Limb (tissue), 2 donors: ENCODE data around the gene DND1.
A peak's percentile ranks its signal among the peaks of the same experiment; 100 is the strongest.
"Not testable (repeated sequence)": the region's sequence is repeated elsewhere in the genome, so short reads cannot be mapped to it uniquely, and the experiment has no call there.

Experiments
- DNase-seq, 2 donors: peaks; one replicate each; pipeline ENCODE4 v3.0.0-alpha.2; 2016; ENCODE audit errors: extremely low spot score in 2 of 2

Gene DND1

DNA sequence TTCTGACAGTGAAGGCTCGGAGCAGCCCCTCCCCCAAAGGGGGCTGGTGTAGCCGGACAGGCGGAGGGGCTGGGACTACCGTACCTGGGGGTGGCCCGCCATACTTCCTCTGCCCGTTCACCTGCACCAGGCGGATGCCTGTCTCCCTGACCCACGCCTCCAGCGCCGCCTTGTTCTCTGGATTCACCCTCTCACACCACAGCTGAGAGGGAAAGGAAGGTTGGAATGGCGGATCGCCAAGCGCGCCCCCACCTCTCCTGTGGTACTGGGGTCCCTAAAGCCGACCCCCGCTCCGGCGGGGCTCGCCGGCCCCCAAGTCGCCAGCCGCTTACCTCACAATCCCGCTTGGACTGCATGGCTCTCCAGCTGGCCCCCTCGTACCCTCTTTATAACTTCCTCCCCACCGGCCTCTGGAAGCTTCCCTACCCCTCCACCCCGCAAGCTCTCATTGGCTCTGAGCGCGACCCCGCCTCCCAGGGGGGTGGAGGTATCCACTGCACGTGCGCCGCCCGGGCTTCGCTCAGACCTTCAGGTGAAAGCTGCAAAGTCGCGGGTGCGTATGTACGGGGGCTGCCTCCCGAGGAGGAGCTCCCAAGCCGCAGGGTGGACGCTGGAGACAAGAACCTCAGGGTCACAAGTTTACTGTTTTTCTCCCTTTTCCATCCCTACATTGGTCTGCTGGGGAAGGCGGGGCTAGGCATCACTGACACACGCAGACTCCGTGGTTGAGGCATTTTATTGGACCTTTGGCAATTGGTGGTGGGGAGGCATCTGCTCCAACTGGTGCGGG lies at the start of gene DND1:
TSS of gene DND1 (minus strand) at position 390 of the 790 bp plus-strand sequence. CDS start at position 356, 34 bp downstream.
- no peak for DNase-seq

DNA sequence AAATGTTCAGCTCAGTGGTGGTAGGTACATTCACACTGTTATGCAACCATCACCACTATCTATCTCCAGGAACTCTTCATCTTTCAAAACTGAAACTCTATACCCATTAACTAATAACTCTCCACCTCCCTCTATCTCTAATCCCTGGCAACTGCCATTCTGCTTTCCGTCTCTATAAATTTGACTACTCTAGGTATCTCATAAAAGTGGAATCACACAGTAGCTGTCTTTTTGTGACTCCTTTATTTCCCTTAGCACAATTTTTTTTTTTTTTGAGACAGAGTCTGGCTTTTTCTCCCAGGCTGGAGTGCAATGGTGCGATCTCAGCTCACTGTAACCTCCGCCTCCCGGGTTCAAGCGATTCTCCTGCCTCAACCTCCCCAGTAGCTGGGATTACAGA lies 48.0 kb upstream of the DND1 start:
- DNase-seq = not testable (repeated sequence)

DNA sequence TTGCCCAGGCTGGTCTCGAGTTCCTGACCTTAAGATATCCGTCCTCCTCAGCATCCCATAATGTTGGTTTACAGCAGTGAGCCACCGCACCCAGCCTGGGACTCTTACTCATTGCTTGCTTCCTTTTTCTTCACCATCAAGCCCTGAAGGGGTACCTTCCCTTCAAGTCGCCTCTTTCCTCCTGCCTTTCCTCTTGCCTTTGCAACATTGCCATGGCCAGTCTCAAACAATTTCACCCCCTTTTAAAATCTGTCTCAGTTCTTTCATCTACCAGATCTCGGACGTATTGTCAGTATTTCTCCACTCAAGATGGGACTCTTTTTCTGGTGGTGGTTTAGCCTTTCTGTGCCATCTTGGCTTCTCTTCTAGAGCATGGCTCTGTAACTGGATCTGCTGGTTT lies 47.4 kb upstream of the DND1 start:
- DNase-seq = not testable (repeated sequence)

DNA sequence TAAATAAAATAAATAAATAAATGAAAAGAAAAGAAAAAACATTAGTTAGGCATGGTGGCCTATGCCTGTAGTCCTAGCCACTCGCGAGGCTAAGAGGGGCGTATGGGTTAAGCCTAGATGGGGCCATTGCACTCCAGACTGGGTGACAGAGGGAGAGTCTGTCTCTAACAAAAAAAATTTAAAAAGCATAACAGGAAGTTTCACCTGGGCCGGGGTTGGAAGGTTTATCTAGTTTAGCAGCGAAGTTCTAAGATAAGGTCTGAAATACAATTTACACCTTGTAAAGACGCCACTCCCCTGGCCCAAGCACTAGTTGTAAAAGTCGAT lies 44.9 kb upstream of the DND1 start:
- no peak for DNase-seq

DNA sequence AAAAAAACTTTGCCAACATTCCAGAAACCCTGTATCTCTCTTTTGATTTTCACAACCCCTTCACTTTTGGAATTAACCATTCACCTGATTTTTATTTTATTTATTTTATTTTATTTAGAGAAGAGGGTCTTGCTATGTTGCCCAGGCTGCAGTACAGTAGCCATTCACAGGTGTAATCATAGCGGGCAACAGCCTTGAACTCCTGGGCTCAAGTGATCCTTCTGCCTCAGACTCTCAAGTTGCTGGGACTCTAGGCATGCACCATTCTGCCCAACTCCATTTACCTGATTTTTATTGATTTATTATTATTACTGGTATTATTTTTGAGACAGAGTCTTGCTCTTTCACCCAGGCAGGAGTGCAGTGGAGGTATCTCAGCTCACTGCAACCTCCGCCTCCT lies 42.9 kb upstream of the DND1 start:
- DNase-seq = not testable (repeated sequence)

DNA sequence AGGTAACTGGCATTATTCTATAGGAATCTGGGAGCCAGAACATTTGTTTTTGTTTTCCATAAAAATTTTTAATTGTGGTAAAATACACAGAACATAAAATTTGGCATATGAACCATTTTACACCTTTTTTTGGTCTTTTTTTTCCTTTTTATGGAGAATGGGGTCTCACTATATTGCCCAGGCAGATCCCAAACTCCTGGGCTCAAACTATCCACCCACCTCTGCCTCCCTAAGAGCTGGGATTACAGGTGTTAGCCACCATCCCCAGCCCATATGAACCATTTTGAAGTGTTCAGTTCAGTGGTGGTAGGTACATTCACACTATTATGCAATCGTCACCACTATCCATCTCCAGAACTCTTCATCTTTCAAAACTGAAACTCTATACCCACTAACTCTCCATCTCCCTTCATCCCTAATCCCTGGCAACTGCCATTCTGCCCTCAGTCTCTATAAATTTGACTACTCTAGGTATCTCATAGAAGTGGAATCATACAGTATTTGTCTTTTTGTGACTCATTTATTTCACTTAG lies 40.3 kb upstream of the DND1 start:
- DNase-seq = no peak

DNA sequence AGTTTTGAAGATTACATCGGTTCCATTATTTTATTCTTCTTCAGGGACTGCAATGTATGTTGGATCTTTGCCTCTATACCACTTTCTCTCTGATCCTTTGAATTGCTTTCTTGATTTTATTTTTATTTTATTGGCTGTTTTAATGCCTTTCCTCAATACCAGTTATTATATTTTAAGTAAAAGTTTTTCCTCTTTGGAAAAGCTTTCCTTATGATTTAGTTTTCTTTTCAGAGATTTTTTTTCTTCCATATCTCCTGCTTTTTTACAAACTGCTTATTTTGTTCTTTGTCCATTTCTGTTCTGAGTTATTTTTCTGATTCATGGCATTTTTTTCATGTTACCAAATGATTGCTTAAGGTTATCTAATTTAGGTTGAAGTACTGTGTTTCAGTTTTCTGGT lies 38.4 kb upstream of the DND1 start:
- DNase-seq = no peak

DNA sequence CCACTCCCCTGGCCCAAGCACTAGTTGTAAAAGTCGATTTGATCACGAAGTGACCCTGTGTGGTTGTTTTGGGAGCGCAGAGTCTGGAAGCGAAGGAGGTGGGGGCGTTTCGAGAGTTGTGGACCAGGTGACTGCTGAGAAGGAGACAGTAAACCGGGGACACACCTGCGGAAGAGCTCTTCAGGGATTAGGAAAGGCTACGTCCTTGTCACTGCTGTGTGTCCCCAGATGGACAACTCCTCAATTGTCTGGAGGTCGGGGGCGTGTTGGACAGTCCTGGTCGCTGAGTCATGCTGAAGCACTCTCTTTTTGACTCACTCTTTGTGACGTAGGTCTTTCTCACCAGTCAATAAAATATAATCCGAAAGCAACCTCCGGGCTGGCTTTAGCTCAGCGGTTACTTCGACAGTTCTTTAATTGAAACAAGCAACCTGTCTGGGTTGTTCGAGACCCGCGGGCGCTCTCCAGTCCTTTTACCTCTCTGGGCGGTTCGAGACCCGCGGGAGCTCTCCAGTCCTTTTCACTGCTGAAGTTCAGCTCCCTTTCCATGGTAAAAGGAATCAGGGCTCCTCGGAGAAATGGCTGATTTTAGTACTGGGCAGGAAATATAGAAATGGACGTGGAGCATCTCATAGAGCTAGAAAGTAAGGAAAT lies 37.6 kb upstream of the DND1 start:
- peak; percentile 43 to 70 for DNase-seq

DNA sequence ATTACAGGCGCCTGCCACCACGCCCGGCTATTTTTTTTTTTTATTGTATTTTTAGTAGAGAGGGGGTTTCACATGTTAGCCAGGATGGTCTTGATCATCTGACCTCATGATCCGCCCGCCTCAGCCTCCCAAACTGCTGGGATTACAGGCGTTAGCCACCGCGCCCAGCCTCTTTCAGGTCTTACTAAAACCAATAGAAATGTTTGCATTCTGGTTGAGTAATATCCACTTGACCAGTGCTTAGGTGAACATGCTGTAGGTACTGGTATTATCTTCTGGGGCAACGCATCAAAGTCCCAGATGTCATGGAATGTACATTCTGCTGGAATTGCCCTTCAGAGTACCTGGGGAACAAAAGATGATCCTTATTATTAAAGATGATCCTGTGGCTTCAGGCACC lies 35.4 kb upstream of the DND1 start:
- not testable (repeated sequence) for DNase-seq

DNA sequence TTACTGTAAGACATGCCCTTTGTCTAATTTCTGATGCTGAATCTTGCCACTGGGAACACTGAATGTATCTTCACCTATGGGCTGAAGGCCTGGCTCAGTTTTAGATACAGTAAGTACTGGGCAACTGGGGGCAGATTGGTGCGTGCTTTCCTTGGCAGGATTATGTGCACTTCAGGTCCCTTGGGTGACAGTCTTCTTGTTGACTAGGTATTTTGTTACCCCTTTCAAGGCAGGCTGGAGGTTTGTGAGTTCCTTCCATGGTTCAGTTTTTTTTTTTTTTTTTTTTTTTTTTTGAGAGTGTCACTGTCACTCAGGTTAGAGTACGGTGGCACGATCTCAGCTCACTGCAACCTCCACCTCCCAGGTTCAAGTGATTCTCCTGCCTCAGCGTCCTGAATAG lies 34.4 kb upstream of the DND1 start:
- DNase-seq = no peak

DNA sequence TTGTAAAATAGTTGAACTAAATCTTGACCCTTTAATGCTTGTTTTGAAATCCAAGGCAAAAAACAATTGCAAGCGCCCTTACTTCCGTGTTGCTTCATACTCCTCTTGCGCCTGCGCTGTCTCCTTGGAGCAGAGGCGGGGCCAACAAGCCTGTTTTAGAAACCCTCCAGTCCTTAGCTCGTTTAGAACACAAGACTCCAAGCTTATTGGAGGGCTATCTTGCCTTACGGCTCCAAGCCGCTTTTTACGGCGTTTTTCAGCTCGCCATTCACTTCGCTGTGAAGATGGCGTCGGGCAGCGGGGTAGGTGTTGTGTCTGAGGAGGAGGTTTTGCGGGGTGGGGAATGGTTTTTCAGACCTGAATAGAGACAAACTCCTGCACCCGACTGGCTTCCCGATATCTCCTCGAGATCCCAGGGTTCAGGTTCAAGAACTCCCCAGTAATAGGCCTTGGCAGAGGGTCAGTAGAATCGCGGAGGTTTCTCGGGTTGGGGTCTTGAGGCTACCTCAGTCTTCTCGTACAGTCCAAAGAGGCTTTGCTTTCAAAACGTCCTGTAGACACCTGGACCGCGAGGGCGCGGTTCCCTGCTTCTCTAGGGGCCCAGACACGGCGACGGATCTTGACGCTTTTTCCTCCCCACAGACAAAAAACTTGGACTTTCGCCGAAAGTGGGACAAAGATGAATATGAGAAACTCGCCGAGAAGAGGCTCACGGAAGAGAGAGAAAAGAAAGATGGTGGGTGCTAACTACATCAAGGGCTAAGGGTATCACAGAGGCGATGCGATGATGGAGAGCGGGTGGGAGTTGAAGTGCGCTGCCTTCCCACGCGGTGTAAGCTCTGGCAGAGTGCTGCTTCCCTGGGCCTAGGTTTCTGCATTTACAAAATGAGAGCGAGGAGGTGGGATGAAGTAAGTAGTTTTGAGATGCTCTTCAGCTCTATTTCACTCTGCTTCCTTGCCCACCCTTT lies 27.1 kb upstream of the DND1 start, which contains the start of gene ZMAT2:
TSS of gene ZMAT2 (plus strand) at position 271 of the 968 bp plus-strand sequence. CDS start at position 285, 14 bp downstream.
- peak; percentile 91 to 98 for DNase-seq

DNA sequence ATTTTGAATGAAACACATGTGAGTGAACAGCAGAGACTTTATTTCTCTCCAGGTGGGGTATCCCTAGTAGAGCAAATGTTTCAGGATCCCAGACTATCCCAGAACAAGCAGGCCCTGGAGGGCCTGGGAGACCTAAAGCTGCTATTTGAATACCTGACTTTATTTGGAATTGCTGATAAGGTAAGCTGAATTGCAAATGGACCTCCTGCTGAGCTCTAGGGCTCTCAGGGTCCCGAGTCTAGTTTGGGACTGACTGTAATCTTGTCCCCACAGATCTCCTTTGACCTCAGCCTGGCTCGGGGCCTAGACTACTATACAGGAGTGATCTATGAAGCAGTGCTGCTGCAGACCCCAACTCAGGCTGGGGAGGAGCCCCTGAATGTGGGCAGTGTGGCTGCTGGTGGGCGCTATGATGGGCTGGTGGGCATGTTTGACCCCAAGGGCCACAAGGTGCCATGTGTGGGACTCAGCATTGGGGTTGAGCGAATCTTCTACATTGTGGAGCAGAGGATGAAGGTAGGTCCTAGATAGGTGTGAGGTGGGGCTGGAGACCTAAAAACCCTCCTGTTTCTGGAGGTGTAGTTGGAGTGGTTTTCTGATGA lies 23.6 kb upstream of the DND1 start:
- DNase-seq = no peak

DNA sequence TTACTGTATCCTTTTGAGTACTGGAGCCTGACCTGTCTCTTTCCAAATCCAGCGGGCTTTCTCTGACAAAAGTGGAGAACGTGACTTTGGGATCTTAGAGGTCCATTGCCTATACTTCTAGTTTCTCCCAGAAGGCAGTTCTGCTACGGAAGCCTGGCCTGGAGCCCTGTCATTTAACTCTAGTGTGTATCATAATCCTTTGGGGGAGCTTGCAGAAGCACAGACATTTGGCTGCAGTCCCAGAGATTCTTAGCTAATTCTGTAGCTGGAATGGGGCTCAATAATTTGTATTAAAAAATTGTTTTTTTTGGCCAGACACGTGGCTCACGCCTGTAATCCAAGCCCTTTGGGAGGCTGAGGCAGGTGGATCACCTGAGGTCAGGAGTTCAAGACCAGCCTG lies 20.9 kb upstream of the DND1 start:
- DNase-seq = no peak

DNA sequence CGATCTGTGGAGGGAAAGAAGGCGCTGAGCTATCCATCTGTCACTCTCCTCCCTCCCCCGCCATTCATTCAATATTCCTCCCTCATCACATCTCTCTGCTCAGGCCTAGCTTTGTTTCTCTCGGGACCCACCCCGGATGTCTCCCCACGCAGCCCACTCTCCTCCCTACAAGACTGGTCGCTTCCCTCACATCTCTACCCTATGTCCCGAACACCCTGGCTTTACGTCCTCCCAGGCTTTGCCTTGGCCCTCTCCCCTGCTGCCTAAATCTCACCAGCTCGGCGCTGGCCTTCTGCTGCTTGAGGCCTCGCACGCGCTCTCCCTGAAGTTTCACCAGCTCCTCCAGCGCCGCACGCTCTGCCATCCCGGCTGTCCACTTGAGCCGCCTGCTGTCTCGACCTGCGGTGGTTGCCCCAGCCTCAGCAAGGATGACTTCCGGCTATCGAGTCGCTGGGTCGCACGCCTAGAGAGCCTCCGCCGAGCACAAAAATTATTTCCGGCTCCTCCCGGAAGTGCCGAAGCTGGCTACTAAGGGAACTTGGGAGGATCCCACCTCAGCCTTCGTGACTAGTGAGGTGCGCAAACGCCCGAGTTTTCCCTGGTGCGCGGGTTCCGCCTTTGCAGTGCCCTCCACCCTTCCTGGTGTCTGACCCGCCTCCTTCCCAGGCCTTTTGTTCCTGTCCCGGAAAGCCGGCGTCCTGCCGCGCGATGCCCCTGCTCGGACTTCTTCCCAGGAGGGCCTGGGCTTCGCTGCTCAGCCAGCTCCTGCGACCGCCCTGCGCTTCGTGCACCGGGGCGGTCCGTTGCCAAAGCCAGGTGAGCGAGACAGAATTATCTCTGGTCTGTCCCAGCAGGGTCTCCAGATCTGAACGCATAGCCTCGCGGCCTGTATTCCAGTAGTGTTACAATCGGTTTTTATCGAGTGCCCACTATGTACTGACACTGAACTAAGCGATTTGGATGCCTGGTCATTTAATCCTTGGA lies 17.9 kb upstream of the DND1 start, which contains the start of the genes HARS1 and HARS2:
TSS of gene HARS1 (minus strand) at position 430 of the 984 bp plus-strand sequence. CDS start at position 364, 66 bp downstream.
TSS of gene HARS2 (plus strand) at position 515 of the 984 bp plus-strand sequence. CDS start at position 709, 194 bp downstream.
- peak; percentile 88 to 93 for DNase-seq

DNA sequence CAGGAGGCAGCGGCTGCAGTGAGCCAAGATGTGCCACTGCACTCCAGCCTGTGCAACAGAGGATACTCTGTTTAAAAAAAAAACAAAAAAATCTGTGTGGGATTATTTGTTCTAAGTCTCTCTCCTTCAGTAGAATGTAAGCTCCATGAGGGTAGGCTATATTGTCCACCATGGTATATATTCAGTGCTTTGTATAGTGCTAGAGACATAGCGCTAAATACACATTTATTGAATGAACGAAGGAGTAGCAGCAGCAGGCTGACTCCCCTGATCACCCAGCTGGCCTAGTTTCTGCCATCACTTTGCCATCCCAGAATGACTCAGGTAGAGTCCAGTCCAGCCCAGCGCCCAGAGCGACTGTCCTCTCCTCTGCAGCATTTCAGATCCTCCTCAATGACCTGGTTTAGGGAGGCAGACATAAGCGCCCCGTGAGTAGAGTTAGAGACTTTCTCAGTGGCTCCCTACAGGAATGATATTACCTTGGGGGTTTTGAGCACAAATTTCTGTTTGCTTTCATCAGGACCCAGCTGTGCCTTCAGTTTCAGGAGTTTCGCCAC lies 17.1 kb upstream of the DND1 start:
- DNase-seq = no peak

DNA sequence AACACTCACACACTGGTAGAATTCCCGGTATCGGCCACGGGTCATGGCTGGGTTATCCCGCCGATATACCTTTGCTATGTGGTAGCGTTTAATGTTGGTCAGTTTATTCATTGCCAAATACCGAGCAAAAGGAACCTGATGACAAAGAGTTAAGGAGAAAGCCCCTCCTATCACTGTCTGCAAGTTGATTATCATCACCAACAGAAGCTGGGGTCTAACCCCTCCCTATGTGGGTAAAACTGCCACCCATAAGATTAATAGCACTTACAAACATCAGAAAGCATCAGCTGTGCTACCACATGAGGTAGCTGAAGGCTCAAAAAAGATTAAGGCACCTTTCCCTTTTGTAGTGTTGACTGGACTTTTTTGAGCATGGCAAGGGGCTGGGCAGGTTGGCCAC lies 5.6 kb upstream of the DND1 start:
- DNase-seq = no peak

DNA sequence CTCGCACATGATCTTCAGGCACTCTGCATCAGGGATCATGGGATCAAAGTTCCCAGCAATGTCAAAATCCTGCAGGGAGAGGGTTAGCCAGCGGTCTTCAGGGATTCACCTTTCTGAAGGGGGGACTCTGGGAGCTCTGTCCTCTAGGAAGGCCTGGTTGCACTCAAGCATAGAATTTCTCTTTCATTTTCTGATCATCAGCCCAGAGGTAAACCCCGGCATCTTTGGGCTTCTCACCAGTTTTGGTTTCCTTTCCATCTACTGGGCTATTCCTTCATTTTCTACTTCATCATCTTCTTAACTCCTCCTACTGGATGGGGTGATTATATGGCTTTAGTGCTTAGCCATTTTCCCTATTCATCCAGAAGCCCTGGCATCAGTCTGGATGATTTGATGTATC lies 4.6 kb upstream of the DND1 start:
- DNase-seq = no peak

DNA sequence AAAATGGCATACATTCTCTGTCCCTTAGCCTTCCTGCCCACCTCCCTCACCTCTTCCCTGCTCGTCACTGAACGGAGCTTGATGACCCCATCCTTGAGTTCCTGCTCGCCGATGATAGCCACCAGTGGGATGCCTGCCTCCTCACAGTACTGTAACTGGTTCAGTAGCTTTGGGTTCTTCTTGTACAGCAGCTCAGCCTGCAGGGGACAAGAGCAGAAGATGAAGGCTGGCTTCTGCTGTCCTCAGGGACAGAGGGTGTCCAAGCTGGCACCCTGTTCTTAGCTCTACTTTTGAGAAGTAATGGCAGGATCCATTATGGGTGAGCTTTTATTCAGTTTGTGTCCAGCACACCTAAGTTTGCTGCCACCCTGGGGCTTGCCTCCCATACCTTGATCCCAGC lies 1.3 kb upstream of the DND1 start:
- DNase-seq = no peak

DNA sequence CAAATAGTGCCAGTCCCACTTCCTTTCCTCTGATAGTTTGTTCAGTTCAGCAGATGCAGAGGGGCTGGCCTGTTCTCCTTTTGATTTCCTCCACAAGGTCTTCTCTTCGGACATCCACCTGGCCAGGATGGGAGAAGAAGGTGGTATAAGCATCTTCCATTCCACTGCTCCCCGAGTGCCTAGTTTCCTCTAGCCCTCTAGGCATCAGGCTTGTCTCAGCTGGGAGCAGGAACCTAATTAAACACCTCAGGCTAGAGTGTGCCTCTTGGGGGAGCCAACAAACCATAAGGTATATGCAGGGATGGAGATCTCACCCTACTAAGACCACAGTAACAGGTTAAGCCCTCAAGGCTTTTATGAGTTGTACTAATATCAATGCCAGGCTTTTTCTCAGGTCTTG lies 835 bp upstream of the DND1 start:
- DNase-seq = no peak
